HepG2 (cell line): ENCODE data around the gene LAMTOR1. TPM values are rescaled to one million over a fixed set of nuclear protein-coding genes. Genes with fewer than 3 reads are reported as not detected.

ENCODE experiments used
- HIC2 ChIP-seq: sonication (generic); formaldehyde crosslinking; IDR thresholded peaks from 2 replicates; pipeline ENCODE4 v1.9.0; 2022; ENCODE audit warnings: low read depth, missing genetic modification reagents
- KLF13 ChIP-seq: sonication (generic); formaldehyde crosslinking; IDR thresholded peaks from 2 replicates; pipeline ENCODE4 v1.4.0; 2020; ENCODE audit warnings: mild to moderate bottlenecking, missing genetic modification reagents
- MIXL1 ChIP-seq: IDR thresholded peaks from 2 replicates; pipeline ENCODE4 v1.6.1; 2016
- NRL ChIP-seq: sonication (generic); formaldehyde crosslinking; IDR thresholded peaks from 2 replicates; pipeline ENCODE4 v1.5.0; 2020; ENCODE audit warnings: missing genetic modification reagents, mild to moderate bottlenecking, moderate library complexity, borderline replicate concordance
- PBX2 ChIP-seq: IDR thresholded peaks from 2 replicates; pipeline ENCODE4 v1.6.1; 2016; ENCODE audit warnings: control low read depth
- SALL1 ChIP-seq: sonication (generic); formaldehyde crosslinking; IDR thresholded peaks from 2 replicates; pipeline ENCODE4 v1.8.0; 2022; ENCODE audit warnings: mild to moderate bottlenecking, missing genetic modification reagents
- SNRNP70 ChIP-seq: fragments of 200-400 bp; formaldehyde crosslinking; IDR thresholded peaks from 2 replicates; pipeline ENCODE4 v1.6.1; 2017; ENCODE audit warnings: mild to moderate bottlenecking, low read depth, low read length, moderate library complexity
- SYNCRIP ChIP-seq: fragments of 200-400 bp; formaldehyde crosslinking; IDR thresholded peaks from 2 replicates; pipeline ENCODE4 v1.6.1; 2018; ENCODE audit warnings: mild to moderate bottlenecking, low read depth, low read length; ENCODE audit not compliant: insufficient read depth
- YEATS2 ChIP-seq: sonication (generic); formaldehyde crosslinking; IDR thresholded peaks from 2 replicates; pipeline ENCODE4 v1.4.0; 2020; ENCODE audit warnings: missing genetic modification reagents, borderline replicate concordance
- ZBED4 ChIP-seq: sonication (generic); formaldehyde crosslinking; IDR thresholded peaks from 2 replicates; pipeline ENCODE4 v1.4.0; 2020; ENCODE audit warnings: missing genetic modification reagents, borderline replicate concordance
- ZNF180 ChIP-seq: sonication (generic); formaldehyde crosslinking; IDR thresholded peaks from 2 replicates; pipeline ENCODE4 v1.4.0; 2020; ENCODE audit warnings: low read depth, missing genetic modification reagents, borderline replicate concordance
- ZNF337 ChIP-seq: sonication (generic); formaldehyde crosslinking; IDR thresholded peaks from 2 replicates; pipeline ENCODE4 v1.5.1; 2020; ENCODE audit warnings: missing genetic modification reagents, low read depth, mild to moderate bottlenecking, borderline replicate concordance
- ZNF513 ChIP-seq: sonication (generic); formaldehyde crosslinking; conservative IDR thresholded peaks from 2 replicates; pipeline ENCODE4 v1.5.0; 2020; ENCODE audit warnings: missing genetic modification reagents
- ZNF580 ChIP-seq: IDR thresholded peaks from 2 replicates; pipeline ENCODE4 v1.6.1; 2016; ENCODE audit warnings: low read depth, borderline replicate concordance
- ZNF709 ChIP-seq: sonication (generic); formaldehyde crosslinking; IDR thresholded peaks from 2 replicates; pipeline ENCODE4 v1.5.0; 2020; ENCODE audit warnings: mild to moderate bottlenecking, missing genetic modification reagents
- ZNF737 ChIP-seq: sonication (generic); formaldehyde crosslinking; IDR thresholded peaks from 2 replicates; pipeline ENCODE4 v1.5.0; 2020; ENCODE audit warnings: missing genetic modification reagents, mild to moderate bottlenecking, borderline replicate concordance
- ZNF792 ChIP-seq: IDR thresholded peaks from 2 replicates; pipeline ENCODE4 v1.6.1; 2016
- ZNF816 ChIP-seq: sonication (generic); formaldehyde crosslinking; IDR thresholded peaks from 2 replicates; pipeline ENCODE4 v1.8.0; 2022; ENCODE audit warnings: missing genetic modification reagents, mild to moderate bottlenecking, borderline replicate concordance
- ZNF83 ChIP-seq: sonication (generic); formaldehyde crosslinking; IDR thresholded peaks from 2 replicates; pipeline ENCODE4 v1.4.0; 2020; ENCODE audit warnings: missing genetic modification reagents, mild to moderate bottlenecking, borderline replicate concordance
- ZSCAN12 ChIP-seq: sonication (generic); formaldehyde crosslinking; IDR thresholded peaks from 2 replicates; pipeline ENCODE4 v1.9.0; 2021; ENCODE audit warnings: mild to moderate bottlenecking, missing genetic modification reagents
- polyA plus RNA-seq, 8 experiments: library from polyadenylated mRNA; depleted of rRNA in 3 of 8; stranded (reverse) in 7 of 8; unstranded in 1 of 8; fragments of >200 nt; fragmentation: Illumina TruSeq in 4 of 8; extraction: Trizol in 4 of 8; gene quantifications; 2 replicates each; pipeline versions ENCODE4 v1.2.1 to v1.2.3, GENCODE V29; 2011 to 2016; ENCODE audit warnings: low read depth in 4 of 8, missing spikeins in 1 of 8, mixed read lengths in 1 of 8; ENCODE audit not compliant: insufficient read depth in 1 of 8
- total RNA-seq, 5 experiments: library from RNA; depleted of rRNA; stranded (reverse); fragments of >200 nt; fragmentation: Illumina TruSeq; extraction: Trizol; gene quantifications; 2 replicates each; pipeline ENCODE4 v1.2.3, GENCODE V29; 2016; ENCODE audit warnings: low read depth in 1 of 5

LAMTOR1 gene
- total and polyA plus RNA-seq, 2 of the 13 experiments (the other 11 are each of a cell fraction or from before 2014, with no cell fraction given) = 60.4 to 66.0 TPM

- no peak for TF ChIP-seq ZNF513 (CRISPR knock-in tag)
- no peak for TF ChIP-seq SNRNP70
- 0 out of 2 replicates have a peak, but pooled peaks have one; percentile 3 for TF ChIP-seq ZNF816 (CRISPR knock-in tag)
- no peak for TF ChIP-seq ZNF792 (CRISPR knock-in tag)
- no peak for TF ChIP-seq ZNF709 (CRISPR knock-in tag)
- no peak for TF ChIP-seq ZNF83
- no peak for TF ChIP-seq ZNF180
- no peak for TF ChIP-seq YEATS2 (CRISPR knock-in tag)
- no peak for TF ChIP-seq PBX2 (CRISPR knock-in tag)
- no peak for TF ChIP-seq NRL (CRISPR knock-in tag)
- TF ChIP-seq ZNF737 (CRISPR knock-in tag) = no peak
- TF ChIP-seq SALL1 = 0 out of 2 replicates have a peak, but pooled peaks have one; percentile 9
- TF ChIP-seq ZSCAN12 = no peak
- TF ChIP-seq KLF13 (CRISPR knock-in tag) = no peak
- TF ChIP-seq ZBED4 = peak; percentile 12; the same call in 1 of the 2 replicates
- TF ChIP-seq HIC2 = no peak
- TF ChIP-seq ZNF580 (CRISPR knock-in tag) = no peak
- 0 out of 2 replicates have a peak, but pooled peaks have one; percentile 19 for TF ChIP-seq ZNF337 (CRISPR knock-in tag)
- TF ChIP-seq MIXL1 (CRISPR knock-in tag) = 0 out of 2 replicates have a peak, but pooled peaks have one; percentile 5
- no peak for TF ChIP-seq SYNCRIP
Observed at GRCh38 chr11:72102631-72102945, 509 bp downstream of the LAMTOR1 start (continued).
